Colon (tissue), 2 donors: ENCODE data around the gene RGPD8.

Source experiments
- FAIRE-seq: peaks from 2 replicates; lab custom pipeline; 2012; peaks lifted over from hg19 to GRCh38; lab: Jason Lieb, UNC
- donor health status: control.
- donor health status: control.

RGPD8 gene

DNA sequence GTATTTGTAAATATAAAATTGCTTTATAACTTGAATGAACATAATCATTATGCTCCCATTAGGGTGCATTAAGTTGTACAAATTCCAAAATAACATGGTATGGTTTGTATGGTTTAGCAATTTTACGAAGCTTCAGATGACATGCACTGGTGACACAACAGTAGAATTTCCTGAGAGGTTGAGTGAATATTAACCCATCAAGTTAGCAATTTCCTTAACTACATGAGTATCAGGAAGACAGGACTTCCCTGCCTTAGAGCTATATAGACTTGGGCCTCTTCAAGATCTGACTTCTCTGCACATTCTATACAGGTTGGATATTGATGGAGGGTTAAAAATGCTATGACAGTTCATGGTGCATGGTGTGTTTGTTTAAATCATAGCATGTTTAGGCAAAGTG is 97.8 kb downstream of the RGPD8 start:
- no peak for FAIRE-seq

DNA sequence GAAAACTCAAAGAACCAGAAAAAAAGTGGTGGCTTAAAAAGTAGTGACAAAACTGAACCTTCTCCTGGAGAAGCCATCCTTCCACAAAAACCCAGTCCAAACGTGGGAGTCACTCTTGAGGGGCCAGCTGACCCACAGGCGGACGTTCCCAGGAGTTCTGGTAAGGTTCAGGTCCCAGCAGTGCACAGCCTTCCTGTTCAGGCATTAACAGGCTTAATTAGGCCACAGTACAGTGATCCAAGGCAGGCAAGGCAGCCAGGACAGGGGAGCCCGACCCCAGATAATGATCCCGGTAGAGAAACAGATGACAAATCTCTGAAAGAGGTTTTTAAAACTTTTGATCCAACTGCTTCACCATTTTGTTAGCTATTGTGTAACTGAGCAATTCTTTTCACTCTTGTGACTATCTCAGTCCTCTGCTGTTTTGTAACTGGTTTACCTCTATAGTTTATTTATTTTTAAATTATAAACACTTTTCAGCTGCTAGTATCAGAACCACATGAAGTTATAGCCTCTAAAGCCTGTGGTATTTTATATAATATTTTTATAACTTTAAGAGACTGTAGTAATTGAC is 101.2 kb downstream of the RGPD8 start:
- no peak for FAIRE-seq

DNA sequence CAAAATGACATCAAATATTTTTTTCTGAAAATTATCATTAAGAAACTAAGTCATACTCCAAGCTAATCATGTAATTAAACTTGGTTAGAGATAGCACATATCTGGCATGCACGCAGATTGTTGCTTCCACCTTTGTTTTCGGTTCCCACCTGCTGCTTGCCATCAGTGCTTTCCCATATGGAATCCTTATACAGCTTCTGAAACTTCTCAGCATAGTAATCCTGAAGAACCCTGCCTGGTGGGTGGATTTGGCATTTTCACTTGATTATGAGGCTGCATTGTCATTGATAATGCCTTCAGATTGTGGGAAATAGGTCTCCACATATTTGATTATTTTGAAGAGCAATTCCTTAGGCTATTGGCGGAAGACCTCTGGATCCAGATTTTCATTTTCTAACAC is 110.5 kb downstream of the RGPD8 start:
- FAIRE-seq, result no peak

GRCh38 chr2:112321375-112322320 is 111.8 kb downstream of the RGPD8 start:
- FAIRE-seq, result no peak
